CMK (cell line): ENCODE results near the gene MACROH2A2.
A peak's percentile ranks its signal among the peaks of the same experiment; 100 is the strongest.
"Not testable (repeated sequence)": the region's sequence is repeated elsewhere in the genome, so short reads cannot be mapped to it uniquely, and the experiment has no call there.

Experiments used
- DNase-seq: peaks from one replicate; pipeline ENCODE4 v3.0.0-alpha.2; 2010; ENCODE audit warnings: low read depth

Gene MACROH2A2

GRCh38 chr10:70131560-70131937 is 78.9 kb downstream of the MACROH2A2 start:
- DNase-seq, result no peak

DNA sequence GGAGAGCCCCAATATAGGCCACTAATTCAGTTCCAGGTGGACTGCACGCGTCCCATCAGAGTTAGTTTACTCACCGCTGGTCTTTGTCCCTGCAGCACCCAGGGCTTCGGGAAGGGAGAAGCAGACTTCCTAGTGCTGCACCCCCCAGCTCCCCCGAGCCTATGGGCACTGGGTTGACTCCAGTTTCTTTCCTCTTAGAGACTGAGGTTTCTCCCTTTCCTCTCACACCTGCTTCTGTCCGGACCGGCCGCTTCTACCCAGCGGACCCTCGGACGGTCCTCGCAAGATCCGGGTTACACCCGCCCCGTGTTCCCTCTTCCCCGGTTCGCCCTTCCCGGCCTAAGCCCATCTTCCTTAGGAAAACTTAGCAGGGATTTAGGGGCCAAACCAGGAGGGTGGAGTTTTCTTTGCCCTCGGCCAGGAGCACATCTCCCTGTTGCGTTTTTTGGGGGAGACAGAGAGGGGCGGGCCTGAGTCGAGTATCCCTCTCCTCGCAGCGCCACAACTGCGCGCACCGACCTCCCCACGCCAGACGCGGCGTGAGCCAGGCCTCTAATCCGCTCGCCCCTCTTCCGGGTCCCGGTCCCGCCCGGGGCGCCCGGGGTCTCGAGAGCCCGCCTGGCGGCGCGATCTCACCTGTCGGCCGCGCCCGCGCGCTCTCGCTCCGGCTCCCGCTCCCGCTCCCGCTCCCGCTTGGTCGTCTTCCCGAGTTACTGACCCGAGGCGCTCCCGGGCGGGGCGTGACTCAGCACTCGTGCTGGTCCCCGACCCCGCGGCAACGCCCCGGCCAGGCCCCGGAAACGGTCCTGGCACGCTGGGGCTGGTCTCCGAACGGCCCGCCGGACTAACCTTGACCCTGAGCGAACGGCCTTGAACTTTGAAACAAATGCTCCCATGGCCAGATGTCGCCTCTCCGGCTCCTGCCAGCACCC is 79.7 kb downstream of the MACROH2A2 start, which contains the start of gene AIFM2:
Gene AIFM2 (minus strand): TSS at position 728 of the 932 bp plus-strand sequence. CDS start 8,741 bp downstream, outside the sequence.
- no peak for DNase-seq

DNA sequence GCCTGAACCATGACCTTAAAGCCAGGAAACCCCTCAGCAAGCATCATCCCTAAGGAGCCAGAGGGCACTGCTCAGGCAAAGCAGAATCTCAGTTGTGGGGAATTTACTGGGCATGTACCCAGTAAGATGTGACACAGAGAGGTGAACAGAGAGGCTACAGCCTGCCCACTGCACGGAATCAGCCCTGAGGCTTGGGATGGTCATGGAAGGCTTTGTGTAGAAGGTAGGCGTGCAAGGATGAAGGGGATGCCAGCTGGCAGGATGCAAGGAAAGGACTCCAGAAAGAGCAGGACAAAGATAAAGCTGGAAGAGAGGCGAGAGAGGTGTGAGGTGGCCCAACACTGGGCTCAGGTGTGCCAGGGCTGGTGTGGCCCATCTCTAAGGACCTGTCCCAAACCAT is 82.4 kb downstream of the MACROH2A2 start:
- no peak for DNase-seq

DNA sequence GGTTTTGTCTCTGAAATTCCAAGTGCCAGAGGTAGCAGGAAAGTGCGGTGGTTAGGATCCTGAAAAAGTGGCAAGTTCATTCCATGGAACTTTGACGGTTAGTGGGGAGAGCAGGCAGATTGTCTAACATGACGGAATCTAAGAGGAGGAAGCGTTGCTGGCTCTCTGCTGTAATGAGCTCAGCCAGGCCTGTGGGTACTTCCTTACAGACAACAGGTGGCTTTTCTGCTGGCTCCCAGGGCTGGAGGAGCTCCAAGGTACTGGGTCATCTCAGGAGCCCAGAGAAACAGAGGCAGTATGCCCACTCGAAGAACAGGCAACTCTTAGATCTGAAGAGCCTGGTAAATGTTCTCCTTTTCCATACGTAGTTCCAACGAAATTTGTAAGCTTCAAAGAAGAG is 83.0 kb downstream of the MACROH2A2 start:
- DNase-seq, result no peak

- no peak for DNase-seq
Measured at GRCh38 chr10:70137135-70137534, 84.5 kb downstream of the MACROH2A2 start.

GRCh38 chr10:70137927-70138883 is 85.6 kb downstream of the MACROH2A2 start:
- no peak for DNase-seq

- DNase-seq, result no peak
Measured at GRCh38 chr10:70139151-70139996, 86.7 kb downstream of the MACROH2A2 start.

DNA sequence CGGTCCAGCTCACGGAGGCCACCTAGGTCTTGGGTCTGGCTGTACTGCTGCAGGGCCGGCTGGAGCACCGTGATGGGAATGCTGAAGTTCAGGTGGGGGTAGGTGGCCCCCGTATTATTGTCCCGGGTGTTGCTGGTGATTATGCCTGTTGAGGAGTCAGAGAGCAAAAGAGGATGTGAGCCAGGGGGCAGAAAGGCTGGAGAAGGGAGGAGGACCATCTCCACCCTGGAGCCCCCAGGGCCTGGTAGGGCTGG is 87.3 kb downstream of the MACROH2A2 start:
- DNase-seq, result no peak

- no peak for DNase-seq
Measured at GRCh38 chr10:70140297-70140696, 87.7 kb downstream of the MACROH2A2 start.

DNA sequence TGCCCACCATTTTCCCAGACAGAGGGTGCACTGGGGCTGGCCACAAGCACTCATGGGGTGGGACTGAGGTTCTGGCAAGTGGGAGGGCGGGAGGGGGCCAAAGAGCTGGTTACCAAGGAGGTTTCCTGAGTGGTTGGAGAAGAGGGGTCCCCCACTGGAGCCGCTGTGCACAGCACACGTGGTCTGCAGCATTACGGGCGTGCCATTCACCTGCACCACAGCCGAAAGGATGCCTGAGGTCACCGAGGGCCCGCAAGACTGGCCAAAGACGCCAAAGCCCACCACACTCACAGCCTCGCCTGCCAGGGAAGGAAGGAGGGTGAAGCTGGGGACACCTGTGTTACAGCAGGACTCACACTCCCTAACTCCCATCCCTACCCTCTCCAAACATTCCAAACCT is 89.9 kb downstream of the MACROH2A2 start:
- no peak for DNase-seq

- DNase-seq, result no peak
Measured at GRCh38 chr10:70144372-70145110, 91.9 kb downstream of the MACROH2A2 start.

DNA sequence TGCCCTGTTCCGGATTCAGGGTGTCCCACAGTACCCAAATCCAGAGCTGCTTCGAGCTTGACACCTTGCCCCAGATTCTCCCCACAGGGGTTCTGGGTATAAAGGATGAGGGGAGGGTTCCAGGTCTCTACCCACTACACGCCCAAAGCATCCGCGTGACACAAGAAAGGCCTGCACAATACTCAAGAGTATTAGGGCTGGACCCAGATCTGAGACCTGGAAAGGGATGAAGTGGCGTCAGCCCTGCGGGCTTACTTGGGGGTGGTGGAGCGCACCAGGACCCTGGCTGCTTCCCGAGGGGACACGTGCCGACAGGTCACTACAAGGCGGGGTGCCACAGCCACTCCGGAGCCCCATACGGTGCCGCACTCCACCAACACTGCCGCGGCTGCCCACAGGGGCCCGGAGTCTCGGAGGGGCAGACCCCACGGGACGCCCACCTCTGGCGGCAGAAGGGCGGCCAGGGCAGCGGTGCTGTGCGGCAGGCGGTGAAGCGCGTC is 92.6 kb downstream of the MACROH2A2 start:
- no peak for DNase-seq

DNA sequence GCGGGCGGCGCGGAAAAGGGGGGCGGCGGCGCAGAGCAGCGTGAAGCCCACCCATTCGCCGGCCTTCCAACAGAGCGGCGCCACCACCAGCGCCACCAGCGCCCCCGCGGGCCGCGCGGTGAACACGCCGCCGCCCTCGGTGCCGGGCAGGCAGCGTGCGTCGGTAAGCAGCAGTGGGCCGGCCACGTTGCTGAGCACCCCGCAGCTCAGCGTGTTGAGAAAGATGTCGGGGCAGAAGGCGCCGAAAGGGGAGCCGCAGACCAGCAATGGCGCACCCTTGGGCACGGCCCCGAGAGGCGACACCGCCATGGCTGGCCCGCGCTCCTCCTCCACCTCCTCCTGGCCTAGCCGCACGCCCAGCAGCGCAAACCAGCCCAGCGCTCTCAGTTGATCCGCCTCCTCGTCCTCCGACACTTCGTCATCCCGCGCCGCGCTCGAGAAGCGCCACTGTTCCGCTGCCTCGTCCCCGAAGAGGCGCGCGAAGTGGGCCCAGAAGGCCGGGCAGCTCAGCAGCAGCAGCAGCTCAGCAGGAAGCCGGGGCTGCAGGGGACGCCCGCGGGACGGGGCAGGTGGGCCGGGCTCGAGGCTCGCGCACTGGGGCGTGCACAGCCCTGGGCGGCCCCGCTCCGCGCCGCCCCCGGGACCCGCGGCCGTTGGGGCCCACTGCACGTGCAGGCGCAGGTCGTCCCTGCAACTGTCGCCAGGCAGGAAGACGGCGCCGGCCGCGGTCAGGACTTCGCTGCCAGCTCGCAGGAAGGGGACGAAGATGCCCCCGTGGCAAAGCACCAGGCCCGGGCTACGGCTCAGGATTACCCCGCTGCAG is 93.2 kb downstream of the MACROH2A2 start:
- DNase-seq, result no peak

DNA sequence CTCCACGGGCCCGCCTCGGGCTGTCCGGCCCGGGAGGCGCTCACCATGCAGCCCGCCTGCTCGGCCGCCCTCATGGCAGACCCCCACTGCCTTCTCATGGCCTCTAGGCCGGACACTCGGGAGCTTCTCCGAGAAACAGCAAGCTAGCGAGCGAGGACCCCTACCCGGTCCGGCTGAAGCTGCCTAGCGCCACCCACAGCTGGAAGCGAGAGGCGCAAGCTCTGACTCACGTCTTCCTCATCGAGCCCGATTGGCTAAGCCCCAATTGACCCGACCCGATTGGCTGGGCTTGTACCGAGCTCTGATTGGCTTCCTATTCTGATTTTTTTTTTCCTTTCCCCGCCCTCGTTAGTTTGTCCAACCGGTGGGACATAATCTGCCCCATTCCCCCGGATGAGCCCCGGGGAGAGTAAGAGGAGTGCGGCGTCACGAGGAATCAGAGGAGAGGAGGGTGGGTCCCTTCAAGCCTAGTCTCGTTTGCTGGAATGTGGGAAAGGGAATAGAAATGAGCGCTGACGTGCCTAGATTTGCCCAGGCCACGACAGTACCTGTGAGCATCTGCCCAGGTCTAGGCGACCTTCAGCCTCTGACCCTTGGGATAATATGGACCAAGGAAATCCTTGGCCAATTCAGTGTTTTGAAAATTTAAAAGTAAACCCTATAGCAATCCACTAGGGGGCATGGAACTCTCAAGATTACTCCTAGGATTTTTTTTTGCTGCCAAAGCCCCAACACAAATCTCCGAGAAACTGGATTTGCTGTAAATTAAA is 94.0 kb downstream of the MACROH2A2 start, which contains the start of gene TYSND1:
Gene TYSND1 (minus strand): TSS at position 212 of the 770 bp plus-strand sequence. CDS start 114 bp downstream, at position 98.
- peak; percentile 95 for DNase-seq

GRCh38 chr10:70147259-70147625 is 94.6 kb downstream of the MACROH2A2 start:
- no peak for DNase-seq

DNA sequence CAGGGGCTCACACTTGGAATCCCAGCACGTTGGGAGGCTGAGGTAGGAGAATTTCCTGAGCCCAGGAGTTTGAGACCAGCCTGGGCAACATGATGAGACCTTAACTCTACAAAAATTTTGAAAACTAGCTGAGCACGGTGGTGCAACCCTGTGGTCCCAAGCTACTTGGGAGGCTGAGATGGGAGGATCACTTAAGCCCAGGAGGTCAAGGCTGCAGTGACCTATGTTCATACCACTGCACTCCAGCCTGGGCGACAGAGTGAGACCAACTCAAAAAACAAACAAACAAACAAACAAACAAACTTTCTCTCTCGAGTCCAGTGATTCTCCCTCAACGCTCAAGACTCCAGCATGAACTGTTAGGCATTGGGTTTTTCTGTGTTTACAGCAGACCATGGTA is 95.9 kb downstream of the MACROH2A2 start:
- DNase-seq, result no peak

DNA sequence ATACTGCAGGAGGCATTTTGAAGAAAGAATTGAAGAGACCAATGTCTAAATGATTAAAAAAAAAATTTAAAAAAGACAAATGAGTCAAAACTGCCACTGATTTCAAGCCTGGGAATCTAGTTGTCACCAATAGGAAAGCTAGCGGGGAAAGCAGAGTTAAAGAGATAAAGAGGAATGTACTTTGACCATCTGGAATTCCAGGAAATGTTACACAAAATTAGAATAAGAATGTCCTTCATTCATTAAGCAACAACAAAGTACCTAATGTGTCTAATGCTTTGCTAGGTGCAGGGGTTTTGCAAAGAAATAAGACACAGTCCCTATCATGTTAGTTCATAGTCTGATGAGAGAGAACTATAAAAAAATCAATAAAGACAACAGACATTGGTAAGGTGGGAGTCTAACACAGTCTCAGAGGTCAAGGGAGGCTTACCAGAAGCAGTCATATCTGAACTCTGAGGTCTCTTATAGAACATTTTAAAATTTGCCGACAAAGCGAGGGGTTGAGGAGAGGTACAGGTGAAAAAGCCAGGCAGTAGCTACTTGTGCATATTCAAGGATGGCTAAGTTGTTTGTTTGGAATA is 102.7 kb downstream of the MACROH2A2 start:
- DNase-seq, result no peak

GRCh38 chr10:70158113-70158512 is 105.5 kb downstream of the MACROH2A2 start:
- no peak for DNase-seq

DNA sequence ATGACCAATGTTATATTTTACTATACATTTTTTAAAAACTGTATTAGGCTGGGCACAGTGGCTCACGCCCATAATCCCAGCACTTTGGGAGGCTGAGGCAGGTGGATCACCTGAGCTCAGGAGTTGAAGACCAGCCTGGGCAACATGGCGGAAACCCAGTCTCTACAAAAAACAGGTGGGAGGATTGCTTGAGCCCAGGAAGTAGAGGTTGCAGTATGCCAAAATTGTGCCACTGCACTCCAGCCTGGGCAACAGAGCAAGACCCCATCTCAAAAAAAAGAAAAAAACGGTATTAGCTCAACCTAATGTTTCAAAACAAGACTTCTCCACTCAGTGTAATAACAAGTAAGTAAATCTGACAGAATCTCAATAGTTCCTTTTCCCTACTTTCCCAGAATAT is 106.7 kb downstream of the MACROH2A2 start:
- not testable (repeated sequence) for DNase-seq
